ENCODE results near the gene ARHGAP22.

ARHGAP22 gene

DNA sequence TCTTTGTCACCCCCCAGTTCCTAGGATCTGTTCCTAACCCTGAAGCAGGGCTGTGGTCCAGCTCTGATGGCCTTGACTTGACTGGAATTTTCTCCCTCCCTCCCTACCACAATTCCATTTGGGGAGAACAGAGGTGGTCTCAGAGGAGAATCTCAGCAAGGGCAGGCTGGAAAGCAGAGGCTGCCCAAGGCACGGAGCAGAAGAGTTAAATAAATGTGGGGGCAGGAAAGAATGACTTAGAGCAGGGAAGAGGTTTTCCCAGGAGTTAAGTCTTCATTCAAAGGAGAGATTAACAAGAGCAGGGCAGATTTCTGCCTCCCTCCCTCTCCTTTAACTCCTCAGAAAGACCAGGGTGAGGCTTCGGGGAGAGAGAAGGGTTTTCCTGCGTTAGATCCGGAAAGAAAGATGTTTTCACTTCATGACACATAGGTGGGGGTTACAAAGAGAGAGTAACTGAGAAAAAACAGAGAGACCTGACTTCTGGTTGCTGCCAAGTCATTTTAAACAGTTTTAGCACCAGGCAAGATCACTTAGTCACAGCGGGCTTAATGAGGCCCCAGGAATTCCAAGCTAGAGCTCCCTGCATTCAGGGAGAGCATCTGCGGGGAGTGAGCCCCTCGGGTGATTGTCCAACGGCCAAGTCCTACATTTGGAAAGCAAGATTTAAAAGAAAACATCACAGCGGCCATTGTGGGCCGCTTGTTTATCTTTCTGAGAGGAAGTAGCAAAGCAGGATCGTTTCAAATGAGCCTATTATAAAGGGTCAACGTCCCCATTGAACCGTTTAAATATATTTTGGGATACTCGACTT, 78.7 kb downstream of the ARHGAP22 start:
- DNase-seq: no peak

GRCh38 chr10:48525113-48525512, 79.8 kb downstream of the ARHGAP22 start:
- DNase-seq: no peak

GRCh38 chr10:48523820-48524758, 80.8 kb downstream of the ARHGAP22 start:
- no peak for DNase-seq

DNA sequence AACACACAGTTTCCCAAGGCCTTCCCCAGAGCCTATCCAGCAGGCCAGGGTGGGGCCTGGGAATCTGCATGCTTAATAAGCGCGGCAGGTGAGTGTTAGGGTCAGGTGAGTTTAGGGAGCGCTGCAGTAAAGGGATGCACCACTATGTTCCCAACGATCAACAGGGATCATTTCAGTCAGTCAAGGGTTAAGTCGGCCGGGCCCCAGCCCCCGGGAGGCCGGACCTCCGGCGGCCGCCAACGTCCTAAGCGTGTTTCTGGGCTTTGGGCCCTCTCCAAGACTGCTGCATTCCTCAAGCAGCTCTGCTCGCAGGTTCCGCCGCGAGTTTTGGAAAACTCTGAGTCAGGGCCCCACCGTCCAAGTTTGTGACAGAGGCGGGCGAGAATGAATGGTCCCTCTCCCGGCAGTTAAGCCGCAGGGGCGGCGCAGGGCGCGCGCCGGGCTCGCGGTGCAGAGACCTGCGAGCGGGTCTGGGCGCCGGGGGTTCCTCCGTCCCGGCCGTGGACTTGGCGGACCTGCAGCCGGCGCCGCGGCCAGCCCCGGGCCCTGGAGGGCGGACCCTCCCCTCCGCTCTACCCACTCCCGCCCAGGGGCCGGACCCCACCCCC, 81.6 kb downstream of the ARHGAP22 start:
- no peak for DNase-seq

DNA sequence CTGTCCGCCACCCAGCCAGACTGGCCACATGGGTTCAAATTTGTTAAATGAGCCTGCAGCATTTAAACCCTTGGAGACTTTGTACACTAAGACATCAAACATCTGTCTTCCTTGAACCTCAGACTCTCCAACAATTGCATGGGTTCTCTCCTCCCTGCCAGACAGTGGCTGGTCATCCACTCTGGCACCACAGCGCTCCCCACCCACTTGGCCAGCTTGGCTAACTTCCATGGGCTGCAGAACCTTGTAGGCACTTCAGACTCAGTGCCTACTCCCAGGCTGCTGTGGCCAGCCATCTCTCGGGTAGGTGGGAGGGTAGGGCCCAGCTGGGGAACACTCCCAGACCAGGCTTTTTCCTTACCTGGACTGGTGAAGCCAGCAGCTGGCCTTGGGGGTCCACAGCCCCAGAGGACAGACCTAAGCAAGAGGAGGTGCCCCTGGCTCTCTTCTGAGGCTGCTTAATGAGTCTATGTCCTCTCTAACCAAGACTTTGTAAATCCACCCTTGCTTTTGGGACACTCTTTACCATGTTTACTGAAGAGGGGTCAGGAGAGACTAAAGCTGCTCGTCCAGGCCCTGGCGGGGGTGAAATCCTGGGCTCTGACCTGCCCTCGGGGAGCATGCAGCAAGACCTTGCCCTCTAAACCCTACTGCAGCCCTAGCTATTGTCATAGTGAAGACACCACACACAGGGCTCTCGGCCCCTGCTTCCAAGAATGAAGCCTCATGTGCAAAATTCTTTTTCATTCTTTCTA, 82.7 kb downstream of the ARHGAP22 start:
- DNase-seq: no peak

DNA sequence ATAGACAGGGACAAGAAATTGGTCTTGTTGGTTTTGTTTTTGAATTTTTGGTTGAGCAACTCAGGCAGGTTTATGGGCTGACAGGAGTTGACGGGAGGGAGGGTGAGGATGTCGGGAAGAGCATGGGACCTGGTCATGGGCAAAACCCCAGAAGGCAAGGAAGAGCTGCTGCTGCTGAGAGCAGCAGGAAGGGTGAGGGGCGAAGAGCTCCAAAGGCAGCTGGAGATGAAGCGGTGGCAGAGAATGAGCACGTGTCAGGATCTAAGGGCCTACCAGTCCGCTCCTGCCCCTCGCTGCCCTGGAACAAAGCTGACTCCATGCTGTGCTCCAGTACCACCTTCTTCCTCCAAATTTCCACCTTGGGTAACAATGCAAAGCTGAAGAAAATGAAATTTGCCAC, 84.3 kb downstream of the ARHGAP22 start:
- no peak for DNase-seq

DNA sequence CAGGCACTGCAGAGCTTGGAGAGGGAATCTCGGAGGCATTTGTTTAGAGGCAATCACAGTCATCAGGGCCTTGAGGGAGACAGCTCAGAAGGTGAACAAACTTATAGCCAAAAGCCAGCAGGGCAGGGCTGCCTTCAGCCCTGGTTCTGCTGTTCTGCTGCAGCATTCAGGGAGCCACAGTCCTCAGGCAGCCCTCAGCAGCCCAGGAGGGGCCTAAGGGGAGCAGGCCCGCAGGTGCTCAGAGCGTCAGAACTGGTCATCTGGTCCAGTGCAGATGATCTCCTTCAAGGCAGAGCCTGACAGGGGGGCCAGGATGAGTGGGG, 84.7 kb downstream of the ARHGAP22 start:
- DNase-seq: no peak

DNA sequence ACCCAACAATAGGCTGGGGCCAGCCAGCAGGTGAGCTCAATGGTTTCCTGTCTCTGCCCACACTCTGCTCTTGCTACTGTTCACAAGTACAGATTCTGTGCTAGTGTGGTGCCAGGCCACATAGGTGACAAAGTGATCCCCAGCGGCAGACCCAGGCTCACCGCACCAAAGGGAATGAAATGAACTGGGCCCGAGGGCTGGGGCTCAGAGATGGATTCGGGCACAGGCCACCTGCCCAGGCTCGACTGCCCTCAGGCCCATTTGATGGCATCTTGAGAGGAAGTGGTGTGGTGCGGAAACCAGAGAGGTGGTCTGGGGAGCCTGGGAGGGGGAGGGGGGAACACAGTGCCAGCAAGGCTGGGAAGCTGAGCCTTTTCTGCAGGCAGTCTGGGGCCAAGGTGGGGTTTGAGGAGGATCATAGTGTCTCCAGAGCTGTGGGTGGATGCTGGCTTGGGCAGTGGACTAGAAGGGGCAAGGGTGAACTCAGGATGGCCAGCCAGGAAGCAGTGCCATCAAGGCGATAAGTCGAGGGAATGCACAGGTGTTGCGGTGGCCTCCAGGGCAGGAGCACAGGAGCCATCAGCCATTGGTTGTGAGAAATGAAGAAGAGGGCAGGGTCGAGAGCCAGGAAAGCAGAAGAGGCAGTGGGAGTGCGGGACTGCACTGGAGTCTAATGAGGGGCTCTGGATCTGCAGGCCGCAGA, 85.2 kb downstream of the ARHGAP22 start:
- DNase-seq: no peak

DNA sequence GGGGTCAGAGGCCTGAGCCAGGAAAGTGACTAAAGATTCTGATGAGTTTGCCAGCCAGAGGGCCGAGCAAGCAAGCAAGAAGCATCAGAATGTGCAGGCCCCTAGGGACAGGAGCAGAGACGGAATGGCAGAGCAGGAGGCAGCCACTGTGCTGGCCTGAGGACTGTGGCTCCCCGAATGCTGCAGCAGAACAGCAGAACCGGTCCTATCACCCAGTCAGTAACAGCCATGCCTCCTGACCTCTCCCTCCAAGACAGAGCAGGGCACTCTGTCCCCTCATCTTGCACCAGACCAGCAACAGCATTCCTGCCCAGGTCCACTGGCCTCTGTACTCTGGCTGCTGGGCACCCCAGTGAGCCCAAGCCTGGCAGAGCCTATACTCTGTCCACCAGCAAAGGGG, 85.9 kb downstream of the ARHGAP22 start:
- DNase-seq: no peak

GRCh38 chr10:48517911-48518811, 86.7 kb downstream of the ARHGAP22 start:
- no peak for DNase-seq

GRCh38 chr10:48517482-48517881, 87.4 kb downstream of the ARHGAP22 start:
- no peak for DNase-seq

DNA sequence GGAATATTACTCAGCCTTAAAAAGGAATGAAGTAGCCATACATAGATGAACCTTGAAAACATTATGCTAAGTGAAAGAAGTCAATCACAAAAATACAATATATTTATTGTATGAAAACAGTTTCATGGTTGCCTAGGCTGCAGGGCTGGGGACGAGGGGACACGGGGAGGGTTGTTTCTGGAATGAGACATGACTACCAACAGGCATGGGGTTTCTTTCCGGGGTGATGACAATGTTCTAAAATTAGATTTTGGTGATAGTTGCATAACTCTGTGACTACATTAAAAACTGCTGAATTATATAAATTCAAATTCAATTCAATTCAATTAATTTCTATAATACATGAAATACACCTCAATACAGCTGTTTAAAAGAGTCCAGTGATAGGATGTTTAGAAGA, 88.0 kb downstream of the ARHGAP22 start:
- DNase-seq: no peak

DNA sequence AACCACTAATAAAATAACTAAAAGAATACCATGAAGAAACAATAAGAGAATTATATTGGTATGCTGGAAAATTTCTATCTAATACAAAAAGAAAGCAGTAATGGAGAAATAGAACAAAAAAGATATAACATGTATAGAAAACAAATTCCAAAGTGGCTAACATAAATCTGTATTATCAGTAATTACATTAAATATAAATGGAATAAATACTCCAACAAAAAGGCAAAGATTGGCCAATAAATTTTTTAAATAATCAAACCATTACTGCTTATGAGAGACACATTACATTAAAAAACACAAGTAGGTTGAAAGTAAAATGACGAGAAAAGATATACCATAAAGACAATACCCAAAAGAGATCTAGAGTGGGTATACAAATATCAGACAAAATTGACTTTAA, 90.0 kb downstream of the ARHGAP22 start:
- DNase-seq: no peak

- DNase-seq: no peak
These were observed 90.6 kb downstream of the ARHGAP22 start for GRCh38 chr10:48514255-48514654.

GRCh38 chr10:48512861-48513260, 92.0 kb downstream of the ARHGAP22 start:
- DNase-seq: no peak

- no peak for DNase-seq
These were observed 93.0 kb downstream of the ARHGAP22 start for GRCh38 chr10:48511875-48512231.

DNA sequence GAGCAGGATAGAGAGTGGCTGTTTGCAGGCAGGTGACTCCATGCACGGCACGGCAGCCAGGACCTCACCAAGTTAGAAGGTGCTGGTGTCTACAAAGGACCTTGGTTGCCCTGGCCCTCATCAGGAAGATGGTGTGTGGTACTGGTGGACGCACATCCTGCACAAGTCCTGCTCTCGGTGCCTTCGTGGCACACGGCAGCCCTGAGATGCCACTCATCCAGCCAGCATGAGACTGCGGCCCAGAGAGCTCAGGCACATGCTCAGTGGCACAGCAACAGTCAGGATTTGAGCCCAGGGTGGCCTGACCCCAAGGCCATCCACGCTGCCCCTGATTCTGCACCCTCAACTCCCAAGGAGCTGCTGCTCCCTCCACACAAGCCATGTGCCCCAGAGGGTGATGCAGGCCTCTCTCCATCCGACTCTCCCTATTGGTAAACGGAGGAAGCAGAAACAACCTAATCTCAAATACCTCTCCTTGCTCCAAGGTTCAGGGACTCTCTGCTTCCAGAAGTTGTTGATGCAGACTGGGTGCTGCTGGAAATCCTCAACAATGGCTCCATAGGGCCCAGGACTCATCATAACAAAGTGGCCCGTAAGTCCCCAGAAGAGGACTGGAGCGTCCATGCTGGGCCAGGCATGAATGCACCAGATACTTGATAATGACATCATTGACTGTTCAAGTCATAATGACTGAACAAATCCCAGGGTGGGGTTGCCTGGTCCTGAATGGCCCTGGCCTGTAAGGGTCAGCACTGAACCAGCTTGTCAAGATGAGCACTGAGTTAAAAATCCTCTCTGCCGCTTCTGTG, 93.6 kb downstream of the ARHGAP22 start:
- no peak for DNase-seq

DNA sequence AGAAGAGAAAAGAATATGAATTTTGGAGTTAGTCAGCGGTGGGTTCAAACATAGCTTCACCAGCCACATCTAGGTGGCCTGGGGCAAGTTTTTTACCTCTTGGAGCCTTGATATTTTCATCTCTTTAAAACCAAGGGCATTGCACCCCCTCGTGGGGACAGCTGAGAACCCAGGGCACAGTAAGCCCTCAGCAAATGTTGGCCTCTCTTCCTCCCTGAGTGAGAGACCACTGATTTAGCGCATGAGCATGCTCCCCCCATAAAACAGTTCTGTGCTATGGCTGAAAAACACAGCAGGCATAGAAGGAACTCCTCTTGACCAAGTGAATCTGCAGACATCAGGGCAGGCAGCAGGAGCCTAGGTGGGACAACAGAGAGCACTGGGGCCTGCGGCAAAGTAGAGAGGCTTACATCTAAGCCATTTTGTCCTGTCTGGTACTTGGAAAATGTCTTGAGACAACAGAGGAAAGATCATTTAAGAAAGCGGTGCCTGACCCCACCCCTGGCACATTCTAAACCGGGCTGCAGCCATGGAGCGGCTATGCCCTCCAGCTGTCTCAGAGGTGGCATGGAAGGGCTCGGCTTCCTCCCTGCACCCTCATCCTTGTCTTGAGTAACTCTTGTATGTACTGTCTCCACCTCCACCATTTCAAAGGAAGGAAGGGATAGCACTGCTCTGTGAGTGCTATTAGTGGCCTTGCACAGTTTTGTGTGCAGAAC, 94.7 kb downstream of the ARHGAP22 start:
- DNase-seq: no peak
